Measurements from ENCODE around the gene MXRA8.

- TF ChIP-seq POLR2AphosphoS5 (IDR thresholded peaks at IDR 0.05; ENCODE audit: low read depth, low read length): no peak
- no peak for TF ChIP-seq TAF1 (IDR thresholded peaks at IDR 0.05; ENCODE audit: low read depth, low read length)
- no peak for TF ChIP-seq POLR2A (IDR thresholded peaks at IDR 0.05; ENCODE audit: low read depth, low read length)
- no peak for TF ChIP-seq SPI1 (IDR thresholded peaks at IDR 0.05; ENCODE audit: low read depth, low read length)
Observed at GRCh38 chr1:1344655-1345361, 13.5 kb downstream of the MXRA8 start.
